ENCODE results near the gene TPRN. TPM values are rescaled to one million over a fixed set of nuclear protein-coding genes. Genes with fewer than 3 reads are reported as not detected.
"Not testable (repeated sequence)": the region's sequence is repeated elsewhere in the genome, so short reads cannot be mapped to it uniquely, and the experiment has no call there.

TPRN gene
- total RNA-seq, 1 donor from 2014 or later = 2.8 TPM

DNA sequence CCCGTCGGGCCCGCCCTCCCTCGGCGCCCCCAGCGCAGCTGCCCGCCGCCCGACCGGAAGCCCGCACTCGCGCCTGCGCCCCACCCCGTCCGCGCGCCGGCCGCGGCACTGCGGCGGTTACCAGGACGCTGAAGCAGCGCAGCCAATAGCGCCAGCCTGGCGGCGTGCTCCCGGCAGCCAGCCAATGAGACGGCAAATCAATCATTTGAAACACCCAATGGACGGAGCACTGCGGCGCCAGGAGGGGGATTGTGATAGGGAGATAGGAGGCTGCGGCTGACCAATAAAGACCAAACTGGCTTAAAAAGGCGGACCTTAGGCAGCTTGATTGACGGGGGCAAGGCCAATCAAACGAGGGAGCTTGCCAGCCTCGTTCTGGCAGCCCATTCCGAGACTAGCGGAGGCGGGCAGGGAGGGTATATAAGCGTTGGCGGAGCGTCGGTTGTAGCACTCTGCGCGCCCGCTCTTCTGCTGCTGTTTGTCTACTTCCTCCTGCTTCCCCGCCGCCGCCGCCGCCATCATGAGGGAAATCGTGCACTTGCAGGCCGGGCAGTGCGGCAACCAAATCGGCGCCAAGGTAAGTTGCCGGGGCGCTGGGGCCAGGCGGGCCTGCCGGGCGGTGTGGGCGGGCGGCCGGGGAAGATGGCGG is 40.4 kb upstream of the TPRN start, which contains the start of gene TUBB4B:
TSS of gene TUBB4B (plus strand) at position 447 of the 649 bp plus-strand sequence. CDS start at position 521, 74 bp downstream.
- H3K4me3 ChIP-seq = peak within 1 kb of the TSS; percentile 81 to 93
- peak; percentile 99 to 100 for DNase-seq (ENCODE audit: low spot score in 2 of 2)
- no peaks in the 10 kb centered on the region for H3K27me3 ChIP-seq
- peaks cover 13 to 28% of the 10 kb centered on the region in 2 donors for H3K4me1 ChIP-seq
- H3K27ac ChIP-seq = peak within 1 kb of the TSS; percentile 88 to 90
- peaks cover 14 to 20% of the 10 kb centered on the region in 2 donors for H3K36me3 ChIP-seq
- TF ChIP-seq, protein P1, sequence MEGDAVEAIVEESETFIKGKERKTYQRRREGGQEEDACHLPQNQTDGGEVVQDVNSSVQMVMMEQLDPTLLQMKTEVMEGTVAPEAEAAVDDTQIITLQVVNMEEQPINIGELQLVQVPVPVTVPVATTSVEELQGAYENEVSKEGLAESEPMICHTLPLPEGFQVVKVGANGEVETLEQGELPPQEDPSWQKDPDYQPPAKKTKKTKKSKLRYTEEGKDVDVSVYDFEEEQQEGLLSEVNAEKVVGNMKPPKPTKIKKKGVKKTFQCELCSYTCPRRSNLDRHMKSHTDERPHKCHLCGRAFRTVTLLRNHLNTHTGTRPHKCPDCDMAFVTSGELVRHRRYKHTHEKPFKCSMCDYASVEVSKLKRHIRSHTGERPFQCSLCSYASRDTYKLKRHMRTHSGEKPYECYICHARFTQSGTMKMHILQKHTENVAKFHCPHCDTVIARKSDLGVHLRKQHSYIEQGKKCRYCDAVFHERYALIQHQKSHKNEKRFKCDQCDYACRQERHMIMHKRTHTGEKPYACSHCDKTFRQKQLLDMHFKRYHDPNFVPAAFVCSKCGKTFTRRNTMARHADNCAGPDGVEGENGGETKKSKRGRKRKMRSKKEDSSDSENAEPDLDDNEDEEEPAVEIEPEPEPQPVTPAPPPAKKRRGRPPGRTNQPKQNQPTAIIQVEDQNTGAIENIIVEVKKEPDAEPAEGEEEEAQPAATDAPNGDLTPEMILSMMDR (IDR thresholded peaks at IDR 0.05) = peak in 1 of 3 experiments; percentile 33
- intact Hi-C loops (cut with DNase I) = loop anchor here (1.0 kb wide), 5 partner anchors 14 to 53 kb away; partner anchors contain the start of genes ANAPC2, NDOR1, NELFB and SSNA1
- no peaks in the 10 kb centered on the region for H3K9me3 ChIP-seq

DNA sequence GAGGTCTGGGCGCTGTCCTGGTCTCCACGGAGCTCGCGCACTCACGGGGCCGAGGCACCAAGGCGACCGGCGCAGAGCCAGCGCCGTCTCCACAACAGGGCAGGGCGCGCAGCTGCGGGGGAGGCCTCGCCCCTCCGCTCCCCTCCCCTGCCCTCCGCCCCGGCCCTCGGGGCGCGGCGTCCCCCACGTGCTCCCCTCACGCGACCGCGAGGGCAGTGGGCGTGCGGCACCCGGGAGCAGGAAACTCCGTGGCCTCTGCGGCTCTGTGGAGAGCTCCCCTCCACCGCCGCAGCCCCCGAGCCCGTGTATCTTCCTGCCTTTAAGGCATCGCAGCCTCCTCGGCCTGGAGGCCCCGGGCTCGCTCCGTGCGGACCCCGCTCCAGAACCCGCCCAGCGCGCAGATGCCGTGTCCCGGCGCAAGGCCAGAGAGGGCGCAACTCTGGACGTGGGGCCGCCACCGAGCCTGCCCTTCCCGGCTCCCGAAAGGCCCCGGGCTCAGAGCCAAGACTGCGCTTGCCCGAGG is 39.8 kb upstream of the TPRN start:
- H3K27me3 ChIP-seq = no peaks in the 10 kb centered on the region
- peak overlapping the region; percentile 85 to 88 for H3K27ac ChIP-seq
- peaks cover 14 to 20% of the 10 kb centered on the region in 2 donors for H3K36me3 ChIP-seq
- no peaks in the 10 kb centered on the region for H3K9me3 ChIP-seq
- TF ChIP-seq, protein P1 (IDR thresholded peaks at IDR 0.05) = peak in 1 of 3 experiments; percentile 31
- H3K4me3 ChIP-seq = peak overlapping the region; percentile 51 to 73
- intact Hi-C loops (cut with DNase I) = loop anchor here (1.0 kb wide), 3 partner anchors 17 to 52 kb away; partner anchors contain the start of genes ANAPC2, SSNA1 and TPRN
- peaks cover 13 to 31% of the 10 kb centered on the region in 2 donors for H3K4me1 ChIP-seq
- peak in 1 of 2 donors; percentile 85 for DNase-seq (ENCODE audit: low spot score in 2 of 2)

DNA sequence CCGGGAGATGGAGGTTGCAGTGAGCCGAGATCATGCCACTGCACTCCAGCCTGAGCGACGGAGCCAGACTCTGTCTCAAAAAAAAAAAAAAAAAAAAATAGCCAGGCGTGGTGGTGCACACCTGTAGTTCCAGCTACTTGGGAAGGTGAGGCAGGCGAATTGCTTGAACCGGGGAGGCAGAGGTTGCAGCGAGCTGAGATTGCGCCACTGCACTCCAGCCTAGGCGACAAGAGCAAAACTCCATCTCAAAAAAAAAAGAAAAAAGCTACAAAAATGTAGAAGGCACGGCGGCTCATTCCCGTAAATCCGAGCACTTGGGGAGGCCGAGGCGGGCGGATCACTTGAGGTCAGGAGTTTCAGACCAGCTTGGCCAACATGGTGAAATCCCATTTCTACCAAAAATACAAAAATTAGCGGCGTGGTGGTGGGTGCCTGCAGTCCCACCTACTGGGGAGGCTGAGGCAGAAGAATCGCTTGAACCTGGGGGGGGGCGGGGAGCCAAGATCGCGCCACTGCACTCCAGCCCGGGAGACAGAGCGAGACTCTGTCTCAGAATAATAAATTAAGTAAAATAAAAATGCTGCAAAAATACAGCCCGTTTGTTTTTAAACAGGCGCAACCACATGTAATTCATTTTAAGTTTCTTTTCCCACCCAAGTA is 39.1 kb upstream of the TPRN start:
- DNase-seq (ENCODE audit: low spot score in 2 of 2); H3K9me3 ChIP-seq; H3K27me3 ChIP-seq: not testable (repeated sequence)
- Histone ChIP-seq H3K36me3 (peaks cover 14 to 20% of the 10 kb centered on the region in 2 donors), H3K4me3 (peak overlapping the region; percentile 51 to 73), H3K27ac (peak overlapping the region; percentile 85 to 88), H3K4me1 (peaks cover 13 to 31% of the 10 kb centered on the region in 2 donors)
- intact Hi-C loops (cut with DNase I) = loop anchor here (1.0 kb wide), 3 partner anchors 16 to 51 kb away; partner anchors contain the start of genes ANAPC2, SSNA1 and TPRN

DNA sequence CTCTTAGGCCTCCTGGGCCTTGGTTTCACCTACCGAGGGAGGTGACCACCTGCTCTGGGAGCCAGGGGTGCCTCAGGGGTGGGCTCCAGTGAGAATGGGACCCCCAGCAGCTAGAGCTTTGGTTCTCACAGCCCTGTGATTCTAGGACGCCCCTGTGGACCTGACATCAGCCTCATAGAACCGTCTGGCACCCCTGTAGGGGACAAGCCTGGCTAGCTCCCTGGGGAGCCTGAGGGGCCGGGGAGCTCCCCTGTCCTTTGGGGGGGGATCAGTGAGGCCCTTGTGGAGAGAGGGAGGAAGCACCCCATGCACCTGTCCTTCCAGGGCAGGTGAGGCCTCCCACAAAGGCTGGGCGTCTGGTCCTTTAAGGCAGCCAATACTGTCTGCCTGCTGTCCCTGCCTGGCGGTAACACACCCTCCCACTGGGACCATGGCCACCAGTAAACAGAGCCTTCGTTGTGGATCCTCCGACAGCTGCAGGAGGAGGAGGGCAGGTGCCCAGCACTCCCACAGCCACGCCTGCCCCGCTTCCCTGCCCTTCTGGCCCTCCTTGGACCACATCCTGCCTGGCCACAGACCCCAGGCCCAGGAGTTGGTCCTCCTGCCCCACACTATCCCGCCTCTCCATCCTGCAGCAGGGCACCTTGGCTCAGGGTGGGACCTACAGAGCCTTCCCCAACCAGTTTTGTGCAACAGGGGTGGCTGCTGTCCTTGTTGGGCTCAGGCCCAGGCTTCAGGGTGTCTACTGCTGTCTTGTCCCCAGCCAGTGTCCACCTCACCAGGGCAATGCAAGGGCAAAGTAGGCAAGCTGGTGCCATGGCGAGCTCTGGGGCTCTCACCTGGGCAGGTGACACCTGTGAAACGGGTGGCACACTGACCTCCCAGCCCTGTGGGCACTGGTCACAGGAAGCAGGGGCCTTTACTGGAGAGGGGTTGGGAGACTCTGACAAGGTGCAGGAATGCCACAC is 37.5 kb upstream of the TPRN start:
- intact Hi-C loops (cut with DNase I) = no loop called here
- no peak overlapping the region for H3K4me3 ChIP-seq
- DNase-seq (ENCODE audit: low spot score in 2 of 2) = no peak
- H3K9me3 ChIP-seq = no peaks in the 10 kb centered on the region
- H3K36me3 ChIP-seq = peaks cover 9 to 10% of the 10 kb centered on the region in 2 donors
- TF ChIP-seq, protein P1 (IDR thresholded peaks at IDR 0.05) = no peak
- H3K27ac ChIP-seq = no peak overlapping the region
- H3K4me1 ChIP-seq = peaks cover 12 to 29% of the 10 kb centered on the region in 2 donors
- H3K27me3 ChIP-seq = no peaks in the 10 kb centered on the region

DNA sequence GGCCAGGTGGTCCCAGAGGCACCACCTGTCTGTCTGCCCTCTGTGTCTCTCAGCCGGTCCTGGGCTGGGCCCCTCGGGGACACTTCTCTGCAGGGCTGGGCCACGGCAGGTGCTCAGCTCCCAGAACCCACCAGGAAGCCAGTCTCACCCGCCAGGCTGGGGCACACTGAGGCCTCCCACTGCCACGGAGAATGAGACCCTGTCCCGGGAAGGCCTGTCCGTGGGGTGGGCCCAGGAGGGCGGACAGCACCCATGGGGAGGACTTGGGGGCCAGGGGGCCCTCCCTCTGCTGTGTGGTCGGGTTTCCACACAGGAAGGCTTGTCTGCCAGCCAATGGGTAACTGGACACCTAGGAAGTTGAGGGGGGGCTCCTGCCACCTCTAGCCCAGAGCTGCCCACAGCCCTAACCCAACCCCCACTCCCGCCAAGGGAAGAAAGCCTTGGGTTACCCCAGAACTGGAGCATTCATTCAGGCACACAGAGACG is 36.4 kb upstream of the TPRN start:
- Histone ChIP-seq H3K9me3 (no peaks in the 10 kb centered on the region), H3K27me3 (no peaks in the 10 kb centered on the region), H3K4me3 (no peak overlapping the region), H3K27ac (no peak overlapping the region), H3K36me3 (no peaks in the 10 kb centered on the region), H3K4me1 (peaks cover 1 to 19% of the 10 kb centered on the region in 2 donors)
- TF ChIP-seq, protein P1 (IDR thresholded peaks at IDR 0.05) = no peak
- no peak for DNase-seq (ENCODE audit: low spot score in 2 of 2)
- intact Hi-C loops (cut with DNase I) = no loop called here

All from ascending aorta (tissue), 2 donors.